NOMO-1 treated with DMSO at 0.1 percent for 48 hours (cell line): ENCODE data around the gene DLX6.

Experiments used
- DNase-seq: peaks from one replicate; lab custom pipeline; 2025; ENCODE audit not compliant: unreplicated experiment; lab: John Stamatoyannopoulos, UW

The DLX6 gene

DNA sequence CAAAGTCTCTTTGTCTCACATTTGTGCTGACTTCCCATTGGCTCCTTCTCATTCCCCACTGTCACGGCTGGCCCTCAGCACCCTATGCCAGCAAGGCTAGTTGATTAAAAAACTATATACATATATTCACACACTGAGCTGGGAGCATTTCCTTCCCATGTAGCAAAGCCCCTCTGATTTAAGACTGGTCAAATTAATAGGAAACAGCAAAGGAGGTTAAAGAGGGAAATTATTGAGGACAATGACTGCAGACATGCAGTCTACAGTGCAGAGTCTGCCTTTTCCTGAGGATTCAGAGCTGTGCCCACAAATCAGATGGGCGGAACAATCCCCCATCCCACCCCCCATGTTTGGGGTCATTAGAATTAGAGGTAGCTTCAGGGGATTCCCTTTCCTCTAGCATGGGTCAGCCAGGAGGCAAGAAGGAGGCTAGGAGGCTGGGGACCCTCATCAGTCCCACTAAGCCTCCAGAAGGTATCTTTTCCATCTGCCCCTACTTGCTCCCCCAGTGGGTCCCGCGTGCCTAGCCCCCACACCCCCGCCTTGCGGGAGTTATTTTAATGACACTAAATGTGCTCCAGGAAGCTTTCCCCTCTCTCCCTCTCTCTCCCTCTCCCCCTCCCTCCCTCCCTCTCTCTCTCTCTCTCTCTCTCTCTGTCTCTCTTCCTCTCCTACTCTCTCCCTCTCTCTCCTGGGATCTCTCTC is 9.8 kb upstream of the DLX6 start:
- DNase-seq: no peak

DNA sequence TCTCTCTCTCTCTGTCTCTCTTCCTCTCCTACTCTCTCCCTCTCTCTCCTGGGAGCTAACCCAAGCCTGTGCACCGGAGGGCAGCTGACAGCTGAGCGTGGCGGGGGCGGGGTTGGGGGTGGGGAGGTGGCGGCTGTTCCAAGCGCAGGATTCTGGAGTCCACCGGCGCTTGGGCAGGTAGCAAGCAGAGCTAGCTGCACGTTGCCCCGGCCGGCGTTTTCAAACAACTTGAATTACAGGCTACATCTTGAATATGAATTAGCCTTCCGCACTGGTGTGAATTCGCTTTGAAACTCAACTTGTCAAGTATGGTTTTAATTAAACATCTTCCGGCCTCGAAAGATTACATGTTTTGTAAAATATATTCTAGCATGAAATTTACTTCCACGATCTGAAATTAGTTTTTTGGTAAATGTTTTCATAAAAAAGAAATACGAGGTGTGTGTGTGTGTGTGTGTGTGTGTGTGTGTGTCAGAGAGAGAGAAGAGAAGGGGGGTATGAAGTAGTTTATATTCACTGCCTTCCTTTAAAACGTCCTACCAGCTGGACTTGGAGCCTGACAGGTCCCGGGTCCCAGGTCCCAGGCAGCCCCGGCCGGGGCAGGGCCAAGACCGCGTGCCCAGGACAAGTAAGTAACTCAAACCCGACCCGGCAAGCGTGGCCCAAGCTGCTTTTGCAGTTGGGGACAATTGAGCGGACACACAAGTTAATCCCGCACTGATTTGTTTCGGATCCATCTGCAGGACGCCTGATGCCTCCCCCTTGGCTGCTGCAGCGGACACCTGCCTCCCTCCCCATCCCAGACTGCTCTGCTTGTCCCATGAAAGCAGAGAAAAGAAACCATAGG is 9.0 kb upstream of the DLX6 start:
- no peak for DNase-seq

DNA sequence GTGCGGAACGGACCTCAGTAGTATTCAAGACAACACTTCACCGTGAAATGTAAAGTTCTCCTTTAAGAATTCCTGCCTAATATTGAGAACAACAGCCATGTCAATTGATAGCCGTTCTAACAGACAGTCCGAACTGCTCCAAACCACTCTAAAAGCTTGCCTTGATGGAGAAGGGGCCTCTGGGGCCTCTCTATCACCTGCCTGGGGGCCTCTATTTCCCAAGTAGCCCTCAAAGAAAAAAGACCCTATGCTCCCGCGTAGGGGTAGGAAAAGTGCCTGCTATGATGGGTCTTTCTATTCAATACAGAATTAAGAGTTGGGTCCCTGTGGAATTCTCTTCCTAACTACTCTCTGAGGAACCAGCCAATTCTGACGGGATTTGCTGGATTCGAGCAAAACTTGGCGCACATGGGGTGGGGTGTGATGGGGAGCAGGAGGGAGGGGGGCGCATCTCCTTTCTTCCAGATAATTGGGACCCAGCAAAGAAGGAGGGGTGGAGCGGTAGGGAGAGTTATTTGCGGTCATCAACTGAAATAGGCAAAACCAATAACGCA is 8.3 kb upstream of the DLX6 start:
- no peak for DNase-seq

DNA sequence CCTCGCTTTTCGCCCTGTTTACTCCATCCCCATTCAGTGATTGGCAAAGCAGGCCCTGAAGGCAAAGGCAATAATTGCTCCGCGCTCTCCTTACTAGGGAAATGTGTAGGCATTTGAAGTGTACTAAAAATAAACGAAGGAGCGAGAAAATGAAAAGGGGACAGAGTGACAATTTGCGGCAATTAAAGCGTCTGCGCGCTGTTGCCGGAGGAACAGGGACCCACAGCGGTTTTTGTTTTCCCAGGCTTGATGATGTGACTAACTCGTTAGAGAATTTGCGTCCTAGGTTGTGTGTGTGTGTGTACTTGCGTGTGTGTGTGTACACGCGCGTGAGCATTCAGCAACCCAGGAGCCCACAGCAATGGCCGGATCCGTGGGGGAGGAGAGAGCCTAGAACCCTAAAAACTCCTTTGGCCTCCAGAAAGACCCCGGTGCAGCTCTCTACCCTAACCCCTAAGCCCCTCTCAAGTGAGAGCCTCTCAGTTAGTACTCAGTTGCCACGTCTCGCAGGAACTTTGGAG is 7.8 kb upstream of the DLX6 start:
- DNase-seq: no peak

DNA sequence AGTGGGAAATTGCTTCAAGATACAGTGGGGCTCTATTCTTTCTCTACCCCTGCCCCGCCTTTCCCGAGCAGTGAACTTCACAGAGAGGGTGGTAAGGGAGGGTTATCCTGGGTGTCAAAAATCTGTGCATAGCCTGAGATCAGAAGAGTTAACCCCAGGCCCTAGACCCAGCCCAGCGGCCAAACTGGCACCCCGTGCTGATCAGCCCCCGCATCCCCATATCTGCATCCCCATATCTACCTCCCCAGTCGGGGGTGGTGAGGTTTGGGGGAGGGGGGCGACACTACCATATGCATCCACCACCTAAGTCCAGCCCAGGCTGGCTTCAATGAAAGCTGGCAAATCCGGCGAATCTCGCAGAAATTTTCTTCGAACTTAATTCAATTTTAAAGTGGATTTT is 7.0 kb upstream of the DLX6 start:
- no peak for DNase-seq

DNA sequence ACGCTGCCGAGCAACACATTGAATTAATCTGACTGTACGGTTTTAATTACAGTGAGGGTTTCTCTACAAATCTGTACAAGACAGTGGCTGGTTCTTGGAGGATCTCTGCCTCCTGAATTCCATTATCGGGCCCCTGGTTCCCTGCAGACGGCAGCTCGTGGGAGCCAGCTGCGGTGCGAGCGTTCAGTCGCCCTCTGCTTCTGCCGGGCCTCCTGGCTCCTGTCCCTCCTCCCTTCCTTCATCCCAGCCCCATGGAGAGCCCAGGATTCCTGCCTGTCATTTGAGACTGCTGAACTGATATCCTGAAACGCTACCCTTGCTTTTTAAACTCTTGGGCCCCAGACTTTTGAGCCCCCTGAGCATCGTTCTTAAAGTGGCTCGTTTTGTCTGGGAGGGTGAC is 6.6 kb upstream of the DLX6 start:
- DNase-seq: no peak

DNA sequence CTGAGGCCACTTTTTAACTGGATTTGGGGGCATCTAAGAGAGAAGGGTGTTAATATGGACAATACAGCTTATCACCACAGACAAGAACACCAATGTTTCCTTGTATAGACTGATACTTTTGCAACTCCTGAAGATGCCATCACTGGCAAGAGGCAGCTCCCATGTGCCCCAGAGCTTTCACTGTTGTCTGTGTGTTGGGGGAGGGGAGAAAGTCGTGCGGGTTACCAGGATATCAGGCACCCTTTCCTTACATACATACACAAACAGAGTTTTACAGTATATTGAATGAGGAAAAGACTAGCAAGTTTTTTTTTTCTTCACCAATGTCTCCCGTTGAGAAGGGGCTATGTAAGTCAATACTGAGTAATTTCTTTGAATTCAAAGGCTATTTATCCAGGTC is 4.1 kb upstream of the DLX6 start:
- no peak for DNase-seq

DNA sequence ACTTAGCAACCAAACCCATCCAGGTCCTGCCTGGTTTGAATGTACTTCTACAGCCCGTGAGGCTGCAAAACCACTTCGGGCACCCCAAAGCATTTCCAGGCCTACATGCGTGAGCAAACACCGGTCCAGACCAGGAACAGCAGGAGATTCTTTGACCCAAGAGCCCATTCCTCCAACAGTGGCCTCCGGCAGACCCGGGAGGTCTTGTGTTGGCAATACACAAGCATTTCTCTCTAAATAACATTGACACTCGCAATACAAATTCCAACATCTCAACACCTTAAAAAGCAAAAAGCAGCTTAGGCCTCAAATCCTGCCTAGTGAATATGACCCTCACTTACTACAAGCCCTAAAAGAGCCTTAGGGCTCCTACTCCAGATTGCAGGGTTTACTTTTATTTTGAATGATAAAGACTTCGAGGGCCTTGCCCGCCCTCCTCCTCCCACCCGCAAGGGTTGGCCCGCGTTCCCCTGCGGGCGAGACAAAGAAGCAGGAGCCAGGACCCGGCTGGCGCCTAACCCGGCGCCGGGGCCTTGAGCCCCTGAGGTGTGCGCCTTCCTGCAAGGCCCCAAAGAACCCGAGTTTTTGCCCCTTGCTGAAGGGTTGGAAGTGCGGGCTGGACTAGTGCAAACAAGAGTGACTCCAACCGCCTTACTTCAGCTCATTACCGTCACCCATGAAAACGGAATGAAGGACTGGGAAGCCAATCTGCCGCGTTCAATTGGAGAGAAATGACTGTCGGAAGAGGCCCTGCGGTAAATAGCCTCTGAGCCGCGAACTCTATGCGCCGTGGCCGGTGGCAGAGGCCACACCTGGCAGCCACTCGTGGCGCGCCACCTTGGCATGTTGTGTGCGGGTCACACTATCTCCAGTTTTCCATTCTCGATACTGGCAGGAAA is 3.4 kb upstream of the DLX6 start:
- no peak for DNase-seq

DNA sequence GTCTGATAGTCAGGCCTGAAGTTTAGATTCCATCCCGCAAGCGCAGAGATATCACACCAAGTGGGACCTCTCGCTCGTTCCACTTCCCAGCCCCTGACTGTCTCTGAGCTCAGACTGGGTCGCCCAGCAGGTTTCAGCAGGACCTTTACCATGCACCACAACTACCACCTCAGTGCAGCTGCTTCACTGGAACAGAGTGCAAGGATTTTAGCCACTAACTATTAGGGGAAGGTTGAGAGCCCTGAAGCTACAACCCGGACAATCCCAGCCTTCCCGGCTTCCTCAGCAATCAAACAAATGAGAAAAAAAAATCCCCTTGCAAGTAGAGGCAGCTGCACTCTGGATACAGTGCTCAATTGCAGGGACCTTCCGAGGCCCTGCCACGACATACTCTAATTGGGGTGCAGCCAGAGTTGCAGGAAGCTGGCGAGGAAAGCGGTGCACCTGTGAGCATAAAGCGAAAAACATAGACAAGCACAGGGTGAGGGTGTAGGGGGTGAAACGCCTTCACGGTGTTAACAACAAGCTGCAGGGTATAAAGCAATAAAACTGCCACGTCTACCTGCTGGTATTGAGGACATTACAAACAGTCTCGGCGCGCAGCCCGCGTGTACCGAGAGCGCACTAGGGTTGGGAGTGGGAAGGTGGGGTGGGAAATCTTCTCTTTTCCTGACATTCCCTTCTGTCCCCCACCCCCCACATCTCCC is 2.6 kb upstream of the DLX6 start:
- no peak for DNase-seq

DNA sequence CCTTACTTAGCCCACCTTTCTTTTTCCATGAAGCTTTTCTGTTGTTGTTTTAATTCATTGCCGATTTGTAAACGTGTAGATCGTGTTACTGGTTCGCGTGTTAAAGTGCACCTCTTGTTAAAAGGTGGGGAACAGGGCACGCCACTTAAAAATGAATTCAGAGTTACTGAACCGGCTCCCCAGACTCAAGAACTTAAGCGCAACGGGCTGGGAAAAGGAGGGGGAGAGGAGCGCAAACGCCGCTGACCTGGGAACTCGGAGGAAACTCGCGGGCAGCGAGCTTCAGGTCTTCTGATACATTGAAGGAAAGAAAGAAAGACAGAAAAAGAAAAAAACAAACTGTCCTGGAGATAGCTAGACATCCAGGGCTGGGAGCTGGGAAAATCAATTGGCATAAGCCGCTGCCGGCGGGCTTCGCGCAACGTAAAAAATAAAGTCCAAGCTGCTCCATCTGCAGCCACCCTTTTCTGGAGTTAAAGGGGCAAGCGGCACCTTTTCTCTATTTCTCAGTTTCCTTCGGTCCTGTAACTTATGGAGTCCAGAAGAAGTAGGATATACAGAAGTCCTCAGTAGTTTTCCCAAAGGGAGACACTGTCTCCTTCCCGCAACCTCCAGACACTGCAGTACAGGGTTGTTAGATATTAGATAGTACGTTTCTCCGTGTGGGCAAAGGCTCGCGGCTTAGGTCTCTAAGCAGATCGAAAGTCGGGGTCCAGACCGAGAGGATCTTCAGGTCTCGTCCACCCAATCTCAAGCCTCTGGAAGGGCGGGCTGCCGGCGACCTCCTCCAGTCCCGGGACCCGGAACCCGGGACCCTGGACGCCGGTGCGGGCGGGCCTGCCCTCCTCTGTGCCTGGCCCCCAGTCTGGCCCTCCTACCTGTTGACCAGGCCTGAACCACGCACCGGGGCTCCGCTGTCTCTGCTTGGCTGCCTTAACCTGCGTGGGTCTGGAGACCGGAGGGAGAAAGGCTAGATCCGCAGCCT is 1.8 kb upstream of the DLX6 start:
- DNase-seq: no peak

DNA sequence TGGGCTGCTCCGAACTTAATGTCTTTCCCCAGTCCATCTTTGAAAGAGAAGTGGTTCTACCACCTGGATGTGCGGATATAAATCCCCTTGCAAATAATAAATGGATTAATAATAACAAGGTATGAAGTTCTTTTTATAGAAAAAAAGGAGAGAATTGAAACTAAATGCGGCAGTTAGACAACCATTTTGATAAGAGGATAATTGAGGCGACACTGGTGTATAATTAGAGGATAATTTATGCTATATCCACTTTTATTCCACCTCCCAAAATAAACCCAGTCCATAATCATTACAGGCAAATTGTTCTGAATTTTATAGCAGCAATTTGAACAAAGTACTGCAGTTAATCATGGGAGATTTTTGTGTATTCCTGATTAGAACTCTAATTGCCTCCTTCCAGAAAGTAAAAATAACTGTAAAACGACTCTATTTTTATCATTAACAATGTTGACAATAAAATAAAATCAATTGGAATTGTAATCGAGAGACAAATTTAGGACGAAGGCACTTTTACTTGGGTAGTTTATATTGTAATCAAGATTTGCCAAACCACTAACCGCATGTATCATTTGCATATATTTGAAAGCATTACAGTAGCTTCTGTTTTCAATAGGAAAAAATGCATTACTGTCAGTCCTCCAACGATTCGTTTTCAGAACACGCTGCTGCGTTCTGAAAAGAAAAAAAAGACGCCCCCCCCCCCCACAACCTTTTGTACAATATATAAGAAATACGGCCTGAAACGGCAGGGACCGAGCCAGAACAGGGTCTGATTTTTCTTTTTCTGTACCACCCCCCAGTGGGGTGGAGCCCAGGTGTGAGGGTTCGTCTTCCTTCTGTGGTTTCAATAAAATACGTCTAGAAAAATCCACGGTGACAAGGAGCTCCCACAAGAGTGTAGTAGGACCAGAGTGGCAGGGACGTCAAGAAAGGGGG is 838 bp upstream of the DLX6 start:
- DNase-seq: peak; percentile 77

DNA sequence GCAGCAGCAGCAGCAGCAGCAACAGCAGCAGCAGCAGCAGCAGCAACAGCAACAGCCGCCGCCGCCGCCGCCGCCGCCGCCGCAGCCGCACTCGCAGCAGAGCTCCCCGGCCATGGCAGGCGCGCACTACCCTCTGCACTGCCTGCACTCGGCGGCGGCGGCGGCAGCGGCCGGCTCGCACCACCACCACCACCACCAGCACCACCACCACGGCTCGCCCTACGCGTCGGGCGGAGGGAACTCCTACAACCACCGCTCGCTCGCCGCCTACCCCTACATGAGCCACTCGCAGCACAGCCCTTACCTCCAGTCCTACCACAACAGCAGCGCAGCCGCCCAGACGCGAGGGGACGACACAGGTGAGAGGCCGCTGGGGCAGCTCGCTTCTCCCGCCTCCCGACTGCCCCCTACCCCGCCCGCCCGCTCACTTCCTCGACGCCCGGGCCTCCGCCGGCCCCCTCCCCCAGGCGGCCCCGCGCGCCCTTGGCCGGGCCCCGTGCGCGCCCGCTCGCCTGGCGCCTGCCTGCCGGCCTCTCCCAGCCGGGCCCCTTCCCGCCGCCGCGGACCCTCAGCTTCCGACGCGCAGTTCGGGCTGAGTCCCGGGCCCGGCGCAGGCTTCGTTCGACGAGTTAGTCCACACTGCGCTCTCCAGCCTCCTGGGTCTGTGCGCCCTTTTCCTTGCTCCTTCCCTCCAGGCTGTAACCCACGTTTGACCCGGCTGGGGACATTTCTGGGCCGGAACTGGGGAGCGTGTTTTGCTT is 882 bp downstream of the DLX6 start:
- DNase-seq: peak; percentile 92

DNA sequence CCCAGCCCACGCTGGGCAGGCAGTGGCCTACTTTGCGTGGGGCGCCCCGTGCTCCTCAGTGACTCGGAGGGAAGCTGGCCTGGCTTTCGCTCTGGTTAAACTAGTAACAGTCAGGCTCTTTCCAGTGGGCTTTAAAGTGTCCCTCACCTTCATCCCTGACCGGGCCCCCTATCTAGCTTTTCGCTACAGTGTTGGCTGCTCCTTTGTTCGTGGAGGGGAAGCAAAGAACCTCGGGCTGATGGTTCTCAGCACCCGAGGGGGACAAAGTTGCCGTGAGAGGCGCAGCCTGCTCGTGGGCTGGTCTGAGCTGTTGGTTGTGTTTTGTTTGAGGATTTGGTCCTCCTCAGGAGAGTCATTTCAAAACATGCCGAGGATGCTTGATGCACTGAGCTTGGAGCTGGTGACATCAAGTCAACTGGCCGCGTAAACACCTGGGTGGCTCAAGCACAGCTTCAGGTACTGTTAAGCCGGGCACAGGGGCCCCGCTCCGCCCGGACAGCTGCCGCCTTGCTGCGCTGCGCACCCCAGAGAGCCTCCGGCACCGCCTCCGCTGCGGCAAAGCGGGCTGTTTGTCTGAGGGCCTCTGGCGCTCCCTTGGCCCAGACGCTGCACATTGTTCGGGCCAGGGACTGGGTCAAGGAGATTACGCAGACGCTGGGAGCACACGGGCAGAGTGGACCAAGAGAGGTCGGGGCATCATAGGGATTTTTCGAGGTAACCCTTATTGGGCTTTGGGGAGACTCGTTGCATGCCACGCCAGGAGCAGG is 1.6 kb downstream of the DLX6 start:
- peak; percentile 64 for DNase-seq

DNA sequence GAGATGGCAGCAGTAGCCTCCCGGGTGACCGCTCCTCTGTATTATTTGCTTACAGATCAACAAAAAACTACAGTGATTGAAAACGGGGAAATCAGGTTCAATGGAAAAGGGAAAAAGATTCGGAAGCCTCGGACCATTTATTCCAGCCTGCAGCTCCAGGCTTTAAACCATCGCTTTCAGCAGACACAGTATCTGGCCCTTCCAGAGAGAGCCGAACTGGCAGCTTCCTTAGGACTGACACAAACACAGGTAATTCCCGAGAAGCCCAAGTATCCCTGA is 2.2 kb downstream of the DLX6 start:
- no peak for DNase-seq

DNA sequence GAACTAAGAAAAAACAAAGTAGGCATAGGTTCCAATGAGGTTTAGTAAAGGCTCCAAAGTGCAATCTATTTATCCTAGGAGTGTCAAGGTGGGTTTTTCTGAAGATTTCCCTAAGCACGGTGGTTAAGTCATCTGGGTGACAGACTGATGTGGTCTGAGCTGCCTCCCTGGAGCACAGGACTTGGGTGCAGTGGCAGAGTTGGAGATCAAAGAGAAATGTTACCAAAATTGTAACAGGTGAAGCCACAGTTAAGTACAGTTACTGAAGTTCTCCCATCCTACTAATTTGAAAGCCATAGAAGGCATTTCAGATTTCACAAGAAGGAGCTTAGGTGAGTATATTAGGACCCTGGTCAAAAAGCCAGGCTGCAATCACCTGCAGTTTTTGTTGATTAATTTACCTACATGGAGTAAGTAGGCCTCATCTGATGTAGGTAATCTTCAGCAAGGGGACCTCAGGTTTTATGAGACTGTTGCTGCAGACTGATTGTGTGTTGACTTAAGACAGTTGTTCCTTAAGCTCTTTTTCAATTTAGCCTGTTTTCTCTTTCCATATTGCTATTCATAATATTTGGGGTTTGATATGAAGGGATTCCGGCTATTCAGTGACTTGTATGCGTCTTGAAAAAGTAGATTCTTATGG is 3.0 kb downstream of the DLX6 start:
- DNase-seq: no peak
